ENCODE data around the gene C1orf167. TPM values are rescaled to one million over a fixed set of nuclear protein-coding genes. Genes with fewer than 3 reads are reported as not detected.

Gene C1orf167
- total RNA-seq, 1 donor from 2014 or later, result not detected

DNA sequence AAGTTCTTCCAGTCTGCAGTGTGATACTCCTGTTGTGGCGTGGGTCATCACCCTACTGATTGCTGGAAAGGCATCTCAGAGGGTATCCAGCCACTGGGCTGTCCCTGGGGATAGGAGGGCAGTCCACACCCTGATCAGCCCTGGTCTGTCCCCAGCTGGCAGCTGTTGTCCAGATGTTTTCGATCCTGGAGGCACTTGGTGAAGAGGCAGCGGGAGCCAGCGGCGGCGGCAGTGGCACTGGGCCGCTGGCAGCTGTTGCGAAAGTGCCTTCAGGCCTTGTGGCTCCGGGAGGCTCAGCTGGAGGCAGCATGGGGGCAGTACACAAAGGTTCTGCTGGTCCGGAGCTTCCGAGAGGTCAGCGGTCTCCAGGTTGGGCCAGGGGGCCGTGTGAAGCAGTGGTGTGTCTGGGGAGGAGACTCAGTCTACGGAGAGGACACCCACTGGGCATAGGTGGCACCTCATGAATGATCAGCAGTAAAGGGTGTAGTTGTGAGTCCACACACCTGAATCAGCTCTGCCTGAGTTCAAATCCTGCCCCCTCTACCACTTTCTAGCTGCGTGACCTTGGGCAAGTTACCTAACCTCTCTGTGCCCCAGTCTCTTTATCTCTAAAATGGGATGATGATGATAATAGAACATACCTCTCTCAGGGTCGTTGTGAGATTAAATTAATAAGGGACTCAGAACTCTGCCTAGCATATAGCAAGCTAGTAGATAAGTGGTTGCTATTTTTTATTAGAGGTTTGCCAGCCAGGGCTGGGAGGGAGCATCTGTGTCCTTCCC, 6.1 kb downstream of the C1orf167 start:
- H3K4me2 ChIP-seq, result no peak overlapping the region
- H3K4me3 ChIP-seq, result no peak overlapping the region
- no peak overlapping the region for H3K27ac ChIP-seq

DNA sequence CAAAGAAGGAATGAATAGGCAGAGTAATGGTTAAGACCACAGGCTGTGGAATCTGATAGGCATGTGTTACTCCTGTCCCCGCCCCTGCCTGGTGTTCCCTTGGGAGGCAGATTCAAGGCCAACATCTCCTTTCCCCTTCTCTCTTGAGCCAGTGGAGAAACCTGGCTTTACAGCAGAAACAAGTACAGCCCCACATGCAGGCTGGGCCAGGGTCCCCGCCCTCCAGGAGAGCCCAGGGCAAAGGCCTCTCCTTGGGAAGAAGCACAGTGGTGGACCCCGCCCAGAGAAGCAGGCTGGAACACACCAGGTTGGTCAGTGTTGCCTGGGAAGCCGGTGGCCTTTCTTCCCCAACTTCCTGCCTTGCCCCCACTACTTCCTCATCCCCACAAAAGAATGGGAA, 6.8 kb downstream of the C1orf167 start:
- H3K79me2 ChIP-seq (ENCODE audit: low read depth), result no peaks in the 10 kb centered on the region
- H4K20me1 ChIP-seq (ENCODE audit: low read depth), result no peaks in the 10 kb centered on the region
- H2AFZ ChIP-seq (replicated peaks), result no peak overlapping the region
- Mint-ChIP-seq H3K36me3 (no peaks in the 10 kb centered on the region), H3K9me3 (no peaks in the 10 kb centered on the region), H3K4me1 (peaks cover 5% of the 10 kb centered on the region), H3K27ac (peak overlapping the region; percentile 33), H3K27me3 (ENCODE audit: insufficient read depth, low read depth) (peaks cover 4% of the 10 kb centered on the region), H3K4me3 (no peak overlapping the region)
- H3K27ac ChIP-seq, result no peak overlapping the region
- DNase-seq (ENCODE audit: low spot score), result no peak
- H3K9me3 ChIP-seq (ENCODE audit: low read depth), result no peaks in the 10 kb centered on the region
- H3F3A ChIP-seq (ENCODE audit: low read depth), result no peaks in the 10 kb centered on the region
- H3K27me3 ChIP-seq, result peaks cover 13% of the 10 kb centered on the region
- H3K4me3 ChIP-seq, result no peak overlapping the region
- no peak overlapping the region for H3K9ac ChIP-seq
- no peak overlapping the region for H3K4me2 ChIP-seq
- H3K36me3 ChIP-seq, result no peaks in the 10 kb centered on the region
- H3K4me1 ChIP-seq, result peaks cover 3% of the 10 kb centered on the region
- TF ChIP-seq EZH2 (IDR thresholded peaks at IDR 0.05) (no peak), EZH2phosphoT487 (IDR thresholded peaks at IDR 0.05) (no peak)
- TF ChIP-seq, protein P1, sequence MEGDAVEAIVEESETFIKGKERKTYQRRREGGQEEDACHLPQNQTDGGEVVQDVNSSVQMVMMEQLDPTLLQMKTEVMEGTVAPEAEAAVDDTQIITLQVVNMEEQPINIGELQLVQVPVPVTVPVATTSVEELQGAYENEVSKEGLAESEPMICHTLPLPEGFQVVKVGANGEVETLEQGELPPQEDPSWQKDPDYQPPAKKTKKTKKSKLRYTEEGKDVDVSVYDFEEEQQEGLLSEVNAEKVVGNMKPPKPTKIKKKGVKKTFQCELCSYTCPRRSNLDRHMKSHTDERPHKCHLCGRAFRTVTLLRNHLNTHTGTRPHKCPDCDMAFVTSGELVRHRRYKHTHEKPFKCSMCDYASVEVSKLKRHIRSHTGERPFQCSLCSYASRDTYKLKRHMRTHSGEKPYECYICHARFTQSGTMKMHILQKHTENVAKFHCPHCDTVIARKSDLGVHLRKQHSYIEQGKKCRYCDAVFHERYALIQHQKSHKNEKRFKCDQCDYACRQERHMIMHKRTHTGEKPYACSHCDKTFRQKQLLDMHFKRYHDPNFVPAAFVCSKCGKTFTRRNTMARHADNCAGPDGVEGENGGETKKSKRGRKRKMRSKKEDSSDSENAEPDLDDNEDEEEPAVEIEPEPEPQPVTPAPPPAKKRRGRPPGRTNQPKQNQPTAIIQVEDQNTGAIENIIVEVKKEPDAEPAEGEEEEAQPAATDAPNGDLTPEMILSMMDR (IDR thresholded peaks at IDR 0.05), result no peak

More for the DNA sequence above, 6.1 kb downstream of the C1orf167 start:
- Histone ChIP-seq H2AFZ (replicated peaks) (no peak overlapping the region), H4K20me1 (ENCODE audit: low read depth) (no peaks in the 10 kb centered on the region), H3K9ac (no peak overlapping the region), H3F3A (ENCODE audit: low read depth) (no peaks in the 10 kb centered on the region), H3K4me1 (peaks cover 4% of the 10 kb centered on the region), H3K9me3 (ENCODE audit: low read depth) (no peaks in the 10 kb centered on the region), H3K79me2 (ENCODE audit: low read depth) (no peaks in the 10 kb centered on the region), H3K27me3 (peaks cover 20% of the 10 kb centered on the region), H3K36me3 (no peaks in the 10 kb centered on the region)
- Mint-ChIP-seq H3K4me1 (peaks cover 9% of the 10 kb centered on the region), H3K27me3 (ENCODE audit: insufficient read depth, low read depth) (peaks cover 10% of the 10 kb centered on the region), H3K36me3 (no peaks in the 10 kb centered on the region), H3K27ac (no peak overlapping the region), H3K9me3 (no peaks in the 10 kb centered on the region), H3K4me3 (no peak overlapping the region)
- TF ChIP-seq EZH2phosphoT487 (IDR thresholded peaks at IDR 0.05) (no peak), EZH2 (IDR thresholded peaks at IDR 0.05) (no peak)
- TF ChIP-seq, protein P1 (IDR thresholded peaks at IDR 0.05), result no peak
- DNase-seq (ENCODE audit: low spot score), result no peak

DNA sequence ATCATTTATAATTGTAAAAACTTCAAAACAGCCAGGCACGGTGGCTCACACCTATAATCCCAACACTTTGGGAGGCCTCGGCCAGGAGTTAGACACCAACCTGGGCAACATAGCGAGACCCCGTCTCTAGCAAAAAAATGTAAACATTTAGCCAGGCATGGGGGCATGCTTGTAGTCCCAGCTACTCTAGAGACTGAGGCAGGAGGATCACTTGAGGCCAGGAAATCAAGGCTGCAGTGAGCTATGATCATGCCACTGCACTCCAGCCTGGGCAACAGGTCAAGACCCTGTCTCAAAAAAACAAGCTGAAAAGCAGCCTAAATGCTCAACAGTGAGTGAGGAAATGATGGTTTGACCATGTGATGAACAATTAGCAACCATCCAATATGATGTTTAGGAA, 7.3 kb downstream of the C1orf167 start:
- Histone ChIP-seq H3K27me3 (peaks cover 9% of the 10 kb centered on the region), H4K20me1 (ENCODE audit: low read depth) (no peaks in the 10 kb centered on the region), H2AFZ (replicated peaks) (no peak overlapping the region), H3K4me3 (no peak overlapping the region), H3K36me3 (no peaks in the 10 kb centered on the region), H3K9me3 (ENCODE audit: low read depth) (no peaks in the 10 kb centered on the region), H3K4me2 (no peak overlapping the region), H3F3A (ENCODE audit: low read depth) (no peaks in the 10 kb centered on the region), H3K9ac (no peak overlapping the region), H3K27ac (no peak overlapping the region), H3K79me2 (ENCODE audit: low read depth) (no peaks in the 10 kb centered on the region), H3K4me1 (peaks cover 3% of the 10 kb centered on the region)
- TF ChIP-seq EZH2 (IDR thresholded peaks at IDR 0.05), result no peak
- TF ChIP-seq, protein P1 (IDR thresholded peaks at IDR 0.05), result no peak
- TF ChIP-seq EZH2phosphoT487 (IDR thresholded peaks at IDR 0.05), result no peak
- Mint-ChIP-seq H3K4me3 (no peak overlapping the region), H3K4me1 (peaks cover 2% of the 10 kb centered on the region), H3K27ac (no peak overlapping the region), H3K27me3 (ENCODE audit: insufficient read depth, low read depth) (peaks cover 3% of the 10 kb centered on the region), H3K36me3 (no peaks in the 10 kb centered on the region), H3K9me3 (no peaks in the 10 kb centered on the region)
- DNase-seq (ENCODE audit: low spot score), result no peak
